GM12892 (cell line): ENCODE measurements around the gene PCYT2.

Experiments used
- POLR2A ChIP-seq: IDR thresholded peaks from 2 replicates; pipeline ENCODE4 v1.6.1; 2011; ENCODE audit warnings: low read depth, low read length, control low read depth
- POLR2AphosphoS5 ChIP-seq: IDR thresholded peaks from 2 replicates; pipeline ENCODE4 v1.6.1; 2011; ENCODE audit warnings: low read depth, low read length, control low read depth
- TAF1 ChIP-seq: IDR thresholded peaks from 2 replicates; pipeline ENCODE4 v1.6.1; 2011; ENCODE audit warnings: low read depth, mild to moderate bottlenecking, control low read depth, low read length, borderline replicate concordance

DNA sequence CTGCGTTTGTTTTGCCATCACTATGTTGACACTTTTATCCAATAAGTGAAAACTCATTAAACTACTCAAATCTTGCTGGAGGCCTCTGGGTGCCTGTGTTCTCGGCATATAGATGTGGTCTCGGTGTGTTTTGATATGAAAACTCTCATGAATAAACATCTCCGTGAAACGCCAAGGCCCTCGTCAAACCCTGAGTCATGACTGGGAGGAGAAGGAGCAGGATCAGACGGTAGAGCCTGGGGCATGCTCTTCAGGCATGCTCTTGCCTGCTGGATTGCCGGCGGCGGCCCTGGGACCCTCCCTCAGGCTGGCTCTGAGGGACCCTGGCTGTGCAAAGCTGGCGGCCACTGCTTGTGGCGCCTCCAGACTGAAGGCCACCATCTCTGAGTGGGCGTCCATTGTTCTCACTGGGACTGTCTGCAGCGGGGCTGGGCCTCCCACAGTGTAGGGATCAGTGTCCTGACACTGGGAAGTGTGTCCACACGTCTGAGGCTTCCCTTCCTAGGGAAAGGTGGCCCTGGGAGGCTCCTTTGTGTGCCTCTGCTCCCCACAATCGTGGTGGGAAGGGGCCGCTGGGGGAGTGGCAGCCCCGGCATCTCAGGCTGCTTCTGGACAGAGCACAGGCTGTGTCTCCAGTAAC, 10.9 kb downstream of the PCYT2 start:
- TF ChIP-seq POLR2A = no peak
- no peak for TF ChIP-seq POLR2AphosphoS5
- TF ChIP-seq TAF1 = no peak
